Measurements from ENCODE around the gene TRIM5.

TRIM5 gene

DNA sequence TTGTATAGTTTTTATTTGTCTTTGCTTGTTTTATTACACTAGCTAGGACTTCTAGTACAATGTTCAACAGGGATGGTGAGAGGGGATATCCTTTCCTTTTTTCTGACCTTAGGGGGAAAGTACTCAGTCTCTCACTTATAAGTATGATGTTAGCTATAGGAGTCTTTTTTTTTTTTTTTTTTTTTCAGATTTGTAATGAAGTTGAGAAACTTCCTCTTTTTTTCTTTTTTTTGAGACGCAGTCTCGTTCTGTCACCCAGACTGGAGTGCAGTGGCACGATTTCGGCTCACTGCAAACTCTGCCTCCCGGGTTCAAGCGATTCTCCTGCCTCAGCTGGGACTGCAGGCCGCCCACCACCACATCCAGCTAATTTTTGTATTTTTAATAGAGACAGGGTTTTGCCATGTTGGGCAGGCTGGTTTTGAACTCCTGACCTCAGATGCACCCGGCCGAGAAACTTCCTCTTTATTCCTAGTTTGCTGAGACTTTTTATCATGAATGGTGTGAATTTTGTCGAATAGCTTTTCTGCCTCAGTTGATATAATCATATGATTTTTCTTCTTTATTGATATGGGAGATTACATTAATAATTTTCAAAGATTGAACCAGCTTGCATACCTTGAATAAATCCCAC is 15.7 kb upstream of the TRIM5 start:
- Histone ChIP-seq H3K27ac (no peak overlapping the region), H3K4me3 (ENCODE audit: low read depth, low read length) (no peak overlapping the region), H3K36me3 (replicated peaks) (peaks cover 17% of the 10 kb centered on the region), H3K27me3 (replicated peaks) (no peaks in the 10 kb centered on the region)
- TF ChIP-seq CTCF (IDR thresholded peaks at IDR 0.05; ENCODE audit: low read depth, low read length, missing control alignments), result no peak
- DNase-seq, result no peak
- in situ Hi-C loops (cut with HindIII; ENCODE audit: low pct_ligation_motif_present, low sequenced_read_pairs), result no loop called here

DNA sequence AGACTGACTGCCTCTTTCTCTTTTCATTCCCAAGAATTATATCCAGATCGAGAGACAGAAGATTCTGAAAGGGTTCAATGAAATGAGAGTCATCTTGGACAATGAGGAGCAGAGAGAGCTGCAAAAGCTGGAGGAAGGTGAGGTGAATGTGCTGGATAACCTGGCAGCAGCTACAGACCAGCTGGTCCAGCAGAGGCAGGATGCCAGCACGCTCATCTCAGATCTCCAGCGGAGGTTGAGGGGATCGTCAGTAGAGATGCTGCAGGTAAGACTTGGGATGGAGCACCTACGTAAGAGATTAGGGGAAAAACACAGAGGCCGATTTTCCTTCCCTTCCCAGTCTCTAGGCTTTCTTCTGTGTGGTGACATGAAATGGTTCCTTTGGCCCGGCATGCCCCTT is 13.4 kb upstream of the TRIM5 start:
- no peak for DNase-seq
- in situ Hi-C loops (cut with HindIII; ENCODE audit: low pct_ligation_motif_present, low sequenced_read_pairs), result loop anchor here (25.0 kb wide), 1 partner anchor 111 kb away; the partner anchor contains the start of genes OR52B6 and TRIM6
- TF ChIP-seq CTCF (IDR thresholded peaks at IDR 0.05; ENCODE audit: low read depth, low read length, missing control alignments), result no peak
- H3K36me3 ChIP-seq (replicated peaks), result peaks cover 17% of the 10 kb centered on the region
- H3K4me3 ChIP-seq (ENCODE audit: low read depth, low read length), result no peak overlapping the region
- no peak overlapping the region for H3K27ac ChIP-seq
- no peaks in the 10 kb centered on the region for H3K27me3 ChIP-seq (replicated peaks)

- Histone ChIP-seq H3K4me3 (ENCODE audit: low read depth, low read length) (no peak overlapping the region), H3K27ac (no peak overlapping the region), H3K27me3 (replicated peaks) (no peaks in the 10 kb centered on the region), H3K36me3 (replicated peaks) (peaks cover 17% of the 10 kb centered on the region)
- in situ Hi-C loops (cut with HindIII; ENCODE audit: low pct_ligation_motif_present, low sequenced_read_pairs), result loop anchor here (25.0 kb wide), 1 partner anchor 109 kb away; the partner anchor contains the start of genes OR52B6 and TRIM6
- no peak for TF ChIP-seq CTCF (IDR thresholded peaks at IDR 0.05; ENCODE audit: low read depth, low read length, missing control alignments)
- no peak for DNase-seq
Observed at GRCh38 chr11:5696210-5696609, 11.3 kb upstream of the TRIM5 start.

GRCh38 chr11:5695580-5695979 is 10.7 kb upstream of the TRIM5 start:
- no peak for DNase-seq
- Histone ChIP-seq H3K27me3 (replicated peaks) (no peaks in the 10 kb centered on the region), H3K36me3 (replicated peaks) (peaks cover 17% of the 10 kb centered on the region), H3K27ac (no peak overlapping the region), H3K4me3 (ENCODE audit: low read depth, low read length) (no peak overlapping the region)
- in situ Hi-C loops (cut with HindIII; ENCODE audit: low pct_ligation_motif_present, low sequenced_read_pairs), result loop anchor here (25.0 kb wide), 1 partner anchor 108 kb away; the partner anchor contains the start of genes OR52B6 and TRIM6
- TF ChIP-seq CTCF (IDR thresholded peaks at IDR 0.05; ENCODE audit: low read depth, low read length, missing control alignments), result no peak

GRCh38 chr11:5694642-5695041 is 9.8 kb upstream of the TRIM5 start:
- TF ChIP-seq CTCF (IDR thresholded peaks at IDR 0.05; ENCODE audit: low read depth, low read length, missing control alignments), result no peak
- DNase-seq, result no peak
- Histone ChIP-seq H3K27me3 (replicated peaks) (no peaks in the 10 kb centered on the region), H3K36me3 (replicated peaks) (peaks cover 17% of the 10 kb centered on the region), H3K27ac (no peak overlapping the region), H3K4me3 (ENCODE audit: low read depth, low read length) (no peak overlapping the region)
- in situ Hi-C loops (cut with HindIII; ENCODE audit: low pct_ligation_motif_present, low sequenced_read_pairs), result loop anchor here (25.0 kb wide), 1 partner anchor 107 kb away; the partner anchor contains the start of genes OR52B6 and TRIM6
